NCI-H1417 treated with DMSO at 0.1 percent for 48 hours (cell line): ENCODE measurements around the gene IRX2.

Experiments
- DNase-seq: peaks from one replicate; lab custom pipeline; 2025; lab: John Stamatoyannopoulos, UW

Gene IRX2

GRCh38 chr5:2751592-2752021, at the start of gene IRX2:
TSS of gene IRX2 (minus strand) at chr5:2751677. CDS start at chr5:2751413, 264 bp downstream.
- DNase-seq = no peak

DNA sequence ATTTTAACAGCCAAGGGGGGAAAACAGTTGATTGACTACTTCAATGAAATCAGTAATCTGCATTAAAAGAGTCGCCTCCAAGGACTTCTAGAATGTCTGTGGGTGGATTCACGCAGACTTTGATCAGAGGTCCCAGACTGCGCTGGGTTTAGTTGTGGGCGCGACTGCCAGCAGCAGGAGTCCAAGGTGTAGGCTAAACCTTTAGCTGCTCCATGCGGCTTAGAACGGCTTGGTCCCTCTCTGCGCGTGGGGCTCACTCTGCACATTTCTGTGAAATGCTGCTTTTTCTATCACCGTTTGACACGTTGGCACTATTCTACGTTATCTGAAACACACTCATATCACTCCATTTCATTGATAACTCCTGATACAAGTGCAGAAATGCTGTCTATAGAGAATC, 48.6 kb upstream of the IRX2 start:
- DNase-seq = no peak

- no peak for DNase-seq
Observed at GRCh38 chr5:2797981-2798380, 46.5 kb upstream of the IRX2 start.

DNA sequence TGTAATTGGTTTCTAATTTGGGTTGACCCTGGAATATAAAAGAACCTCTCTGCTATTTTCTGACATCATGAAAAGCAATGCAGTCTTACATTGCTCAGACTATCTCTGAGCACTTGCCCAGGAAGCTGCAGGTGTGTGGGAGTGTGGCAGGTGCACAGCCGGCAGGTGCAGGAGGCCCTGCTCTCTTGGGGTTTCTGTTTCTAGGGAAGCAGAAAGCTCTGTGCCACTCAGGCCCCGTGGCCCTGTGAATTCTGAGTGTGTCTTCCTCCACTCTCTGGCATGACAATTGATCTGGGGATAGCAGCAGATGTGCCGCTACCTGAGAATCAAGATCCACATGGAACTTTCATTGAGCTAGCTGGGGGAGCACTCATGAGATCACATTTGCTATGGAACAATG, 45.7 kb upstream of the IRX2 start:
- DNase-seq = no peak

GRCh38 chr5:2783223-2783622, 31.7 kb upstream of the IRX2 start:
- no peak for DNase-seq

DNA sequence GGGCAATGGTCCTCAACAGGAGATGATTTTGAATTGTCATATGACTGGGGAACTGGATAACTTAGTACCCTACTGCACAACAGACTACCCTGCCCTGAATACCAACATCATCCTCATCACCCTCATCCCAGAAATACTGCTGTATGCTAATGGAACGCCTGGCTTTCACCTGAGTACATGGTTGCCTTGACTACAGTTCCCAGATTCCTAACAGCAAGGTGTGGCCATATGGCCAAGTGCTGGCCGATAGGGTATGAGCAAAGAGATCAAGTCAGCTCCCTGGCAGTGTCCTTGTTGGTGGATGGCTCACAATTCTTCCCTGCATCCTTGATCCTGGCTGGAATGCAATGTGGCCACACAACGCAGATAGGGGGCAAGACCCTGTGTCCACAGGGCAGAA, 31.2 kb upstream of the IRX2 start:
- no peak for DNase-seq

DNA sequence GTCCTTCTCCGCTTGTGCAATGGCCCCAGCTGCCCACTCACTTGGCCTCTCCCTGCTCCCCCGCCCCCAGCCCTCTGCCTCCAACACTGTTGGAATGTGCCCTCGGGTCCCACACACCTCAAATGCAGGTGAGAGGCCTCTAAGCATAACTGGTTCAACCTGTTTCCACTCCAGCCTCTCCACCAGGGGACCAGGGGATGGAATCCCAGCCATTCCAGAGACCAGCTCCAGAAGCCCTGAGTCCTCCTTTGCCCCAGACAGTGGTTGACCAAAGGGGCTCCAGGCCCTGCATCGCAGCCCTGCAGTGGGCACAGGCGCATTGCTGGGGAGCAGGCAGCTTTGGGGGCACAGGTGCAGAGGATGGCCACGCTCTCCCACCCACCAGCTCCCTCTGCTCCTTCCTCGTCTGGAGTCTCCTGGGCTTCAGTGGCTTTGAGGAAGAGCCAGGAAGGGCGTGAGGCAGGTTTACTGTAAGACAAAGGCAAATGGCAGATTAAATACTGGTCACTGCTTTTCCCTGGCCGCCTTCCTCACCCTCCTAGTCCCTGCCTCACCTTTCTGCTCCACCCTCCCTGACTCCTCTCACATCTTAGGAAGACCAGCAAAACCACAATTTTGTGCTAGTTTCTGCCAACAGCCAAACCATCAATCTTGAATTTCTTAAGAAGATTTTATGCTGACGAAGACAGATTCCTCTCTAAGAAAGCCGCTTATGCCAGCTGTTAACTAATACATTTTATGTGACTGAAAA, 29.1 kb upstream of the IRX2 start:
- no peak for DNase-seq

DNA sequence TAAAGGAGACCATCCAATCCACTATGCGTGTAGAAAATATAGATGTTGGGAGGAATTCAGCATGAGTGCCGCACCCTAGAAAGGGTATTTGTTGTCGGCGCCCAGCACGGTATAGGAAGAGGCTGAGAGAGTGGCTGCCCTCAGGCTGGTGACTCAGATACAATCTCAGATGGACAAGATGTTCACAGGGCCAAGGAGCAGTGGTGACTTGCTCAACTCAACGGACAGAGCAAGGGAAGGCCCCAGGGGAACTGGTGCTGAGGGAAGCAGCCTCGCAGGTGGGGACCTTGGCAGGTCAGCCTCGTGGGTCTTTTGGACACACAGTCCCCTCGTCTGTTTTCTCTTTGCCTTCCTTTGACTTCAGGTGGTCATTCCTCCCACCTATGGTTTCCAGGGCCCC, 28.0 kb upstream of the IRX2 start:
- DNase-seq = no peak

DNA sequence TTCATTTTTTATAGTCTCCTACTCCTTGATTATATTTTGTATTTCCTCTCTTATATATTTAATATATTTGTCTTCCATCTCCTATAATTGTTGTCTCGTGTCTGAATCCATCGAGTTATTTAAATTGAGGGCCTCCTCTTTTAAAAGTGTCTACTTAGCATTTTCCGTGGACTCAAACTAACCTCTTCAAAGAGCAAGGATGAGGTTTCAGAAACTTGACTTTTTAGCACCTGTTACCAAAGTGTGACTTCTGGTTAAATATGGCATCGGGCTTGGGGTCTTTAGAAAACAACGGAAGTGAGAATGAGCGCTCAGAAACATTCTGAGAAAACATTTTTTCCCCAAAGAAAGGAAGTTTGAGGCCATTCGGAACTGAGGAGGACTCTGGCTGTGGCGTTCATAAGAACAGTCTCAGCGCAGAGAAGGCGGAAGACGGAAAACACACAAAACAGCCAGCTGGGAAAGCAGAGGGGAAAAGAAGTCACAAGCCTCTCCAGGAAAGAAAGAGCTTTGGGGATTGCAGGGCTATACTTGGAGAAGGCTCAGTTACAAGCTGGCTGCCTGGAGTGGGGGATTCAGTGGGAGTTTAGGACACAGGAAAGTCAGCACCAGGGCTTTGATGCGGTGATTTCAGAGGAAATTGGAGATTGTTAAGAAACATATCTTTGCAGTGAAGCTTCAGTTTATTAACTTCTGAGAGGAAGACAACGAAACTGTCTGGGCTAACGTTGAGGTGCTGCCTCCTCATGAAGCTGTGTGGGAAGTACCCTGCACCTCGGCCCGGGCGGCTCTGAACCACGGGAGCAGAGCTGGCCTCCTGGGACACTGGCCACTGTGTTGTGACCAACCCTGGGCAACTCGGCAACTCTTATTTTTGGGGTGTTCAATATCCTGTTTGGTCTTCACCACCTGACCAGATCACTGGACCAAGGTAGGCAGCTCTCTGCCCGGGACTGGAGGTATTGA, 25.1 kb upstream of the IRX2 start:
- no peak for DNase-seq

DNA sequence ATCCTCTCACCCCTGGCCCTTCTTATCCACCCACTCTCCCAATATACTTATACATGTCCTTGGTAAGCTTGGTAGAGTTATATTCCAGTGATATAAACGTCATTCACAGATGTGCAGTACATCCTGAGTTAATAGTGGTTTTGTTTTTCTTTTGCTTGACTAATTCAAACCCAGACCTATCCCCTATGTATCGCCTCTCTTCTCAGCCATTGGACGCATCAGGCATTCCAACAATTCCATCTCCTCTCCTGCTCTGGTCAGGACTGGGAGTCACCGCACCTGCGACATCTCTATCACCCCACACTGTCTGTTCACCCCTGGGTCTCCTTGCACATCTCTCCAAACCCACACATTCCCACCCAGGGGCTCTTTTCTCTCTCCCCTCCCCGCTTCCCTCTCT, 21.9 kb upstream of the IRX2 start:
- no peak for DNase-seq

DNA sequence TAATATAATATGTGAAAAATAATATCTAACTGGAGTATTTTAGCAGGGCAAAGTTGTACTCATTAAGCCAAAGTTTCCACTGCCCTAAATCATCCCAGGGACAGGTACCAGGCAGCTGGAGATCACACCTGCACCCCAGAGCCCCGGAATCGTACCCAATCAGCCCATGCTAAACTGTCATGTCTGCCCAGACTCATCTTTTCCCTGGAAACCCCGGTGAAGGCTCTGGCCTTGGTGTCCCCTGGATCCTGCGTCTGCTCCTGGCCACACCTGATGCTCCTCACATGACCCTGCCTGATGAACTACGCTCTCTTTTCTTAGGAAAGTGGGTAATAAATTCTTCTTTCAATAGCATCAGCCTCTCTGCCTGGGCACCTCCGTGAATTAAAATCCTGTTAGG, 15.6 kb upstream of the IRX2 start:
- DNase-seq = no peak

DNA sequence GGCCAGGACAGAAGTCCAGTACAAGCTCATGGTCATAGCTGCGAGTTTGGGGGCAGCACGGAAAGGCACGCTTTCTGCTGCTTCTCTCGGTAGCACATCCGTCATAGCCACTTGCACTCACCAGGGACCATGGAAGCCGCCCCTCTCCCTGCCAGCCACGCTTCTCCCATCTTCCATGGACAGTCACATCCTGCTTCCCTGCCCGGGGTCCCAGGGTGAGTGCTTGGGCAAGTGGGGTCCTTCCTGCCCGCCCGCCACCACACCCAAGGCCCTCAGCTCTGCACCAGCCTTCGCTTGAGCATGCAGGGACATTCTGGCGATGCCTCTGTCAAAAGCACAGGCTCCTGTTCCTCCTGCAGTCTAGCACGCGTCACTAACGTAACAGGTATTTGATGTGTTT, 13.1 kb upstream of the IRX2 start:
- DNase-seq = no peak

GRCh38 chr5:2763533-2763794, 12.0 kb upstream of the IRX2 start:
- DNase-seq = no peak

DNA sequence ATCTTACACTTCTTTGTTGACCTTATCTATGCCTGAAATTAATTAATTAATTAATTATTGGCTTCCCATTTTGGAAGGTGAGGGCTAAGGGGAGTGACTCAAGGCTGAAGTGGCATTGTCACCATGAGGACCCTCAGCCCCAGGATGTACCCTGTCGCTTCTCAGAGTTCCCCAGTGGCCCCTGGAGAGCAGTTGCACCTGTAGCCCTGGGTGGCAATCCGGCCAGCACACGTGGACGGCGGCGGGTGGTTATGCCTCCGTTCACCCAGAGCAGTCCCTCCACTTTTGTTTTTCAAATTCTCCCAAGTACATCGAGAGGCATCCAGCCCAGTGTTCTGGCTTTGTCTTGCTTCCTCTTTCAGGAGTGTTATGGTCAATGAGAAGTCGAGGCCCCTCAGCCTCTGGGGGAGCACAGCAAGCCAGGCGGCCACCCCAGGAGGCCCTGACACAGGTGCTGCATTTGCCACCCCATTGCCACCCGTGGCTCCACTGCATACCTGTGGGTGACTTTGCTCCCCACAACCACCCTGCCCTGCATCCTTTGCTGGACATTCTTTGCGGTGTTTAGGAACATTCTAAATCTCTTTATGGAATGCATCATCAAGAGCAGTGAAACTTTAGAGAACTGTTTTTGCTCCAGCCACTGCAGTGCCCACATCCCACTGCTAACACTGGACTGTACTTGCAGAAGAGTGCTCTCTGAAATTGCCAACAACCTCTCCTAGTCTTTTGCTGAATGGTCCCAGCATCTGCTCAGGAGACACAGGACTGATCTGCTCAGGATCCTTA, 11.5 kb upstream of the IRX2 start:
- DNase-seq = no peak

- no peak for DNase-seq
Observed at GRCh38 chr5:2761921-2762488, 10.5 kb upstream of the IRX2 start.

GRCh38 chr5:2759696-2760461, 8.4 kb upstream of the IRX2 start:
- DNase-seq = no peak

GRCh38 chr5:2759091-2759490, 7.6 kb upstream of the IRX2 start:
- no peak for DNase-seq

DNA sequence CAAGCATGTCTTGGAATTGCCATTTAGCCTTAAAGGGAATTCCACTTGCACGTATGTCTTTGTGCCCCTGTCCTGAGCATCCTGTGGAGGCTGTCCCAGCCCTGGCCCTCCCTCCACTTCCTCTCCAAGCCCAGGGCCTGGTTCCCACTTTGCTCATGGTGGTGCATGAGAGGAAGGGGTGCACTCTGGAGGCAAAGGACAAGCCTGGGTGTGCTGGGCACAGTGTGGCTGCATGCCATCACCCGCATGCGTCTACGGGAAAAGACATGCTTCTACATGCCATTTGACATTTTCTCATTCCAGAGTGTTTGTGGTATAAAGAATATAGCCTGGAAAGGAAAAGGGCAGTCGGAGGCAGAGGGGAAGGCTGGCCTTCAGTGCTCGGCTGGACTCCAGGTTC, 7.2 kb upstream of the IRX2 start:
- no peak for DNase-seq

DNA sequence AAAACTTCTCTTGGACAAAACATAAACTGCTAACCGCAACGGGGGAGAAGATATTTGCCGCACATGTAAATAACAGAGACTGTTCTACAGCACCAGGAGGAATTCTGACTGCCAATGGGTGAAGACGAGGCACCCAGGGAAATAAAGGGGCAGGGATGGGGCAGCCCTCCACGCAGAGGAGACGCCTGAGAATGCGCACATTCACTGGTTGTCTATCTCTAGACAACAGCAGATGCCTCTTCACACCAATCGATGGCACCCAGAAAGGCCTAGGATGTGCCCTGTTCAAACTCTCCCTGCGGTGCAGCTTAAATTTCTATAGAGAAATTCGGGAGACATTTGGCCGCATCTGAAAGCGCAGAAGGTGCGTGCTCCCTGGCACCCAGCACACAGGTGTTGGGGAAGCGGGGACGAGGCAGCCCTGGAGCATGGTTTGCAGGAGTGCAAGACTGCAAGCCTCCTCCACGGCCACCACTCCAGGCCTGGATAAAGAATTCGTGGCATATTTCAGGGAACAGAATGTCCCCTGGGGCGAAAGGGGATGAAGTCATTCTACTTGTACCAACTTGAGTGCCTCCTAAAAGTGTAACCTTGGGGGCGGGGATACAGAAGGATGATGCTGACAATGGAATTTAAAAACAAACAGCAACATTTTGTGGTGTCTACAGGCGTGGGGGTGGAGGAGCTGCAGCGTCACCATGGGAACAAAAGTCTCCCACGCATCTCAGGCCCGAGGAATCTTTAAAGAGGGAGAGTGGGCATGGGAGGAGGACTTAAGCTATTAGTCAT, 6.3 kb upstream of the IRX2 start:
- DNase-seq = no peak

- no peak for DNase-seq
Observed at GRCh38 chr5:2756211-2757152, 5.0 kb upstream of the IRX2 start.
